HG03060 (cell line): Measurements from ENCODE around the gene HTT.

Experiments
- ATAC-seq: cut with Tn5 transposase; IDR thresholded peaks from one replicate; pipeline ENCODE4 v1.9.1; 2021; ENCODE audit warnings: low read depth, moderate number of reproducible peaks; ENCODE audit not compliant: unreplicated experiment

The HTT gene

GRCh38 chr4:3229964-3230363 is 155.5 kb downstream of the HTT start:
- no peak for ATAC-seq

GRCh38 chr4:3231471-3231870 is 157.0 kb downstream of the HTT start:
- no peak for ATAC-seq

DNA sequence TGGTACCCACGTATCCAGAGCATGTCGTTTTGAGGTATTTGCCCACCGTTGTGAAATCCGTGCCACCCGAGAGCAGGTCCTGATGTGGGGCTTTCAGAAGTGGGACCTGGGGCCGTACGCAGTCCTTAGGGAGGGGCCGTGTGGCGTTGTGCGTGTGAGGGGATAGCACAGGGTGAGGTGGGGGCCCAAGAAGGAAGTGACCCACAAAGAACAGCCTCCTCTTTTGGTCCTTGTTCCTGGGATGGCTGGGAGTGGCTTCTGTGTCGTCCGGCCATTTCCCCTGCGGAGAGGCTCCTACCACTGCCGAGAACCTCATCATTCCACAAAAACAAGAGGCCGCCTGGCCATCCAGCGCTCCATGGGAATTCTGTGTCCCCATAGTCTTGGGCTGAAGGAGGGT is 157.5 kb downstream of the HTT start:
- no peak for ATAC-seq

GRCh38 chr4:3232871-3233271 is 158.4 kb downstream of the HTT start:
- ATAC-seq, result no peak

DNA sequence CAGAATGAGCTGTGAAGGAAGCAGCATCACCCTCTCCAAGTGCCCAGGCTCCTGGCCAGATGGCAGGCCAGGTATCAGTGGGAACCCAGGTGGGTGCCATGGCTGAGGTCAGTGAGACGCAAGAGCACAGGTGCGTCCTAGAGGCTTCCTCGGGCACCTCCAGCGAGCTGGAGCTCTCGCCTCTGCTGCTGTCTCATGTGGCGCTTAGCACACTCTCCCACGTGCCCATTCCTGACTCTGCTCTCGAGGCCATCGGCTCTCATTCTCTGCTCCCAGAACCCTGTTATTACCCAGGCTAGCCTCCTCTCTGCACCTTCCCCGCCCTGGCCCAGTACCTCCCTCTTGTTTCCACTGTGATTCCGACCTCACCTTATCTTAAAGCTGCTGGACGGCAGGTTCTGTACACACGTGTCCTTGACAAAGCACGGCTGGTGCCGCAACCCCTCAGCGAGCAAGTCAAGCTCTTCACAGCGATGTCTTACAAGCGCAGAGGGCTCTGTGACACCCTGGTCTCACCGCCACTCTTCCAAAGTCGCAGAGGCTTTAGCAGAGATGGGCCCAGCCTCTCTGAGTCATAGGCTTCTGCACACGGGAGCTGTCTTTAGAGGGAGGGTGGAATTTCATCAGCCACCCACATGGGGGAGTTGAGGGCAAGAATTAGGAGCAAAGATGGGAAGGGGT is 159.1 kb downstream of the HTT start:
- no peak for ATAC-seq

GRCh38 chr4:3234171-3235029 is 159.9 kb downstream of the HTT start:
- ATAC-seq, result no peak

GRCh38 chr4:3235030-3235345 is 160.5 kb downstream of the HTT start:
- ATAC-seq, result no peak

DNA sequence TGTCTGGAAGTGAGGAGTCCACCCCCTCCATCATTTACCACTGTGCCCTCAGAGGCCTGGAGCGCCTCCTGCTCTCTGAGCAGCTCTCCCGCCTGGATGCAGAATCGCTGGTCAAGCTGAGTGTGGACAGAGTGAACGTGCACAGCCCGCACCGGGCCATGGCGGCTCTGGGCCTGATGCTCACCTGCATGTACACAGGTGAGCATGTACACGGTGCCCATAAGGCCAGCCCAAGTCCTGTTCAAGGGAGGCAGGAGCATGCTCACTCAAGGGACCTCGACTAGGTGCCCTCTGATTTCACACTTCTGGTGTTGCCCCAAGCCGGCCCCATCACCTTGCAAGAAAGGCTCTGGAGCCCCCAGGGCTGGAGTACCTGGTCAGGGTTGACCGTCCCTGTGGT is 161.1 kb downstream of the HTT start:
- no peak for ATAC-seq

GRCh38 chr4:3236326-3236878 is 161.9 kb downstream of the HTT start:
- no peak for ATAC-seq

- ATAC-seq, result no peak
Measured at GRCh38 chr4:3237266-3237665, 162.8 kb downstream of the HTT start.

- ATAC-seq, result no peak
Measured at GRCh38 chr4:3237712-3238560, 163.5 kb downstream of the HTT start.

DNA sequence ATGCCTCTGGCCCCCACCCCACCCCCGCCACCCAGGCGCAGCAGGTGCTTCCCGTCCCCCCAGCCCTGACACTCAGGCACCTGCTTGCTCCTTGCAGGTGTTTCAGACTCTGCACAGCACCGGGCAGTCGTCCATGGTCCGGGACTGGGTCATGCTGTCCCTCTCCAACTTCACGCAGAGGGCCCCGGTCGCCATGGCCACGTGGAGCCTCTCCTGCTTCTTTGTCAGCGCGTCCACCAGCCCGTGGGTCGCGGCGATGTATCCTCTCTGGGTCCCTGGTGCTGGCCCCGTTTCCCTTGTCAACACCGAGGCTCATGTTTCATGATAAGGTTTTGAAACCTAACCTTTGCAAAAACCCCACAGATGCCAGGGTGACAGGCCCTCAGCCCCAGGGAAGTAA is 164.2 kb downstream of the HTT start:
- ATAC-seq, result no peak

GRCh38 chr4:3239303-3239702 is 164.8 kb downstream of the HTT start:
- no peak for ATAC-seq

GRCh38 chr4:3239998-3240920 is 165.8 kb downstream of the HTT start:
- no peak for ATAC-seq

- ATAC-seq, result no peak
Measured at GRCh38 chr4:3240936-3241522, 166.5 kb downstream of the HTT start.

GRCh38 chr4:3241898-3242524 is 167.5 kb downstream of the HTT start:
- ATAC-seq, result no peak

DNA sequence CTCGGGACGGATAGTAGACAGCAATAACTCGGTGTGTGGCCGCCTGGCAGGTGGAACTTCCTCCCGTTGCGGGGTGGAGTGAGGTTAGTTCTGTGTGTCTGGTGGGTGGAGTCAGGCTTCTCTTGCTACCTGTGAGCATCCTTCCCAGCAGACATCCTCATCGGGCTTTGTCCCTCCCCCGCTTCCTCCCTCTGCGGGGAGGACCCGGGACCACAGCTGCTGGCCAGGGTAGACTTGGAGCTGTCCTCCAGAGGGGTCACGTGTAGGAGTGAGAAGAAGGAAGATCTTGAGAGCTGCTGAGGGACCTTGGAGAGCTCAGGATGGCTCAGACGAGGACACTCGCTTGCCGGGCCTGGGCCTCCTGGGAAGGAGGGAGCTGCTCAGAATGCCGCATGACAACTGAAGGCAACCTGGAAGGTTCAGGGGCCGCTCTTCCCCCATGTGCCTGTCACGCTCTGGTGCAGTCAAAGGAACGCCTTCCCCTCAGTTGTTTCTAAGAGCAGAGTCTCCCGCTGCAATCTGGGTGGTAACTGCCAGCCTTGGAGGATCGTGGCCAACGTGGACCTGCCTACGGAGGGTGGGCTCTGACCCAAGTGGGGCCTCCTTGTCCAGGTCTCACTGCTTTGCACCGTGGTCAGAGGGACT is 168.8 kb downstream of the HTT start:
- no peak for ATAC-seq

GRCh38 chr4:3244002-3244401 is 169.5 kb downstream of the HTT start:
- no peak for ATAC-seq

DNA sequence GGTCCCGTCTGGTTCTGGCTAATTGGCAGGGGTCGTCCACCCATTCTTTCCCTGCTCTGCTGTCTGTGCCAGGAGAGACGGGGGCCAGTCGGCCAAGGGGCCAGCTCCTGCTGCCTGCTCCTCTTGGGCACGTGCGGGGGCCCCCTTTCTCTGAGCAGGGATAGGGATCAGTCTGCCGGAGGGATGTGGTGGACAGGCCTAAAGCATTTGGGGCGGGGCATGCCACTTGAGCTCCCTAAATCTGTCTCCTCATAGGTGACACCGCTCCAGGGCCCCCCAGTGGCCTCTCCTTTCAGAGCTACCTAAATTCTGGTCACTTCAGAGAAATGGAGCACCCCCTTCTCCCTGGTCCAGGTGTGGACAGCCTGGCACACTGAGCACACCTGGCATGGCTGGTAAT is 170.3 kb downstream of the HTT start:
- no peak for ATAC-seq
